Smooth muscle cell (in vitro differentiated cells): ENCODE results near the gene HOMEZ. TPM values are rescaled to one million over a fixed set of nuclear protein-coding genes. Genes with fewer than 3 reads are reported as not detected.
"Not testable (repeated sequence)": the region's sequence is repeated elsewhere in the genome, so short reads cannot be mapped to it uniquely, and the experiment has no call there.

Experiments used
- DNase-seq: peaks from one replicate; lab custom pipeline; 2025; ENCODE audit not compliant: unreplicated experiment; lab: John Stamatoyannopoulos, UW
- H2AFZ ChIP-seq: fragments of 200-600 bp; sonication (generic); 2 replicates; pipeline ENCODE4 v1.6.0; 2016; ENCODE audit warnings: antibody characterized with exemption, low read depth, mild to moderate bottlenecking
- H3F3A ChIP-seq: fragments of 200-600 bp; sonication (generic); 2 replicates; pipeline ENCODE4 v1.6.0; 2017; ENCODE audit warnings: antibody characterized with exemption, low read depth
- H3K27ac ChIP-seq: fragments of 200-600 bp; sonication (generic); 2 replicates; pipeline ENCODE4 v1.5.1; 2016; ENCODE audit warnings: low read depth, mild to moderate bottlenecking
- H3K27me3 ChIP-seq: fragments of 200-600 bp; sonication (generic); 2 replicates; pipeline ENCODE4 v1.6.1; 2016; ENCODE audit warnings: low read depth, mild to moderate bottlenecking
- H3K36me3 ChIP-seq: fragments of 200-600 bp; sonication (generic); 2 replicates; pipeline ENCODE4 v1.5.1; 2016; ENCODE audit warnings: low read depth
- H3K4me1 ChIP-seq: fragments of 200-600 bp; sonication (generic); 2 replicates; pipeline ENCODE4 v1.5.1; 2016; ENCODE audit warnings: low read depth
- H3K4me2 ChIP-seq: fragments of 200-600 bp; sonication (generic); 2 replicates; pipeline ENCODE4 v1.6.0; 2016; ENCODE audit warnings: mild to moderate bottlenecking
- H3K4me3 ChIP-seq: fragments of 200-600 bp; sonication (generic); 2 replicates; pipeline ENCODE4 v1.5.1; 2016; ENCODE audit warnings: mild to moderate bottlenecking
- H3K79me2 ChIP-seq: fragments of 200-600 bp; sonication (generic); 2 replicates; pipeline ENCODE4 v1.6.0; 2016; ENCODE audit warnings: low read depth, mild to moderate bottlenecking
- H3K9ac ChIP-seq: fragments of 200-600 bp; sonication (generic); 2 replicates; pipeline ENCODE4 v1.6.0; 2016; ENCODE audit warnings: low read depth
- H3K9me3 ChIP-seq: fragments of 200-600 bp; sonication (generic); replicated peaks from 2 replicates; pipeline ENCODE4 v1.5.1; 2016; ENCODE audit warnings: low read depth
- H4K20me1 ChIP-seq: fragments of 200-600 bp; sonication (generic); 2 replicates; pipeline ENCODE4 v1.6.0; 2016; ENCODE audit warnings: low read depth
- CTCF ChIP-seq: fragments of 200-600 bp; sonication (generic); IDR thresholded peaks from 2 replicates; pipeline ENCODE4 v1.5.1; 2017; ENCODE audit warnings: borderline replicate concordance, mild to moderate bottlenecking, antibody characterized with exemption; ENCODE audit not compliant: insufficient read depth, poor library complexity, severe bottlenecking
- WGBS: methylation state at CpG from one replicate; pipeline ENCODE4 v1.1.7; 2016; ENCODE audit warnings: low lambda C conversion rate; 5-methylcytosine and 5-hydroxymethylcytosine counted together
- polyA plus RNA-seq: library from polyadenylated mRNA; unstranded; fragments of >200 nt; fragmentation: Nextera tagmentation; extraction: Ambion mirVana; gene quantifications from 2 replicates; pipeline ENCODE4 v1.2.1, GENCODE V29; 2016
- total RNA-seq: library from RNA; depleted of rRNA; stranded (reverse); fragments of >200 nt; gene quantifications from 2 replicates; pipeline ENCODE4 v1.2.3, GENCODE V29; 2014

HOMEZ gene
- total and polyA plus RNA-seq, 2 experiments from 2014 or later: 4.9 to 5.4 TPM

GRCh38 chr14:23269193-23269592, 16.7 kb downstream of the HOMEZ start:
- Histone ChIP-seq H3F3A (no peaks in the 10 kb centered on the region), H3K27me3 (peaks cover 3% of the 10 kb centered on the region), H3K4me1 (no peaks in the 10 kb centered on the region), H4K20me1 (no peaks in the 10 kb centered on the region), H3K4me2 (no peak overlapping the region), H3K36me3 (no peaks in the 10 kb centered on the region), H3K9me3 (no peaks in the 10 kb centered on the region), H3K4me3 (no peak overlapping the region), H3K79me2 (no peaks in the 10 kb centered on the region), H3K9ac (no peak overlapping the region), H3K27ac (no peak overlapping the region), H2AFZ (no peak overlapping the region)
- no peak for TF ChIP-seq CTCF
- DNase-seq: no peak
- WGBS: 89% methylated on average over 7 of the region's 7 CpGs

GRCh38 chr14:23260849-23261248, 25.1 kb downstream of the HOMEZ start:
- Histone ChIP-seq H3K4me3 (peak overlapping the region; percentile 19), H3K27me3 (peaks cover 37% of the 10 kb centered on the region)
- H3K4me2 ChIP-seq, H3F3A ChIP-seq, H3K4me1 ChIP-seq, H3K36me3 ChIP-seq, H3K9ac ChIP-seq, H3K9me3 ChIP-seq, H3K79me2 ChIP-seq, H2AFZ ChIP-seq, H4K20me1 ChIP-seq, DNase-seq, H3K27ac ChIP-seq: not testable (repeated sequence)
- WGBS: 82% methylated on average over 8 of the region's 8 CpGs

GRCh38 chr14:23259426-23259825, 26.5 kb downstream of the HOMEZ start:
- Histone ChIP-seq H3K4me1 (no peaks in the 10 kb centered on the region), H3K4me2 (no peak overlapping the region), H3K9me3 (no peaks in the 10 kb centered on the region), H3K9ac (no peak overlapping the region), H3K4me3 (no peak overlapping the region), H3K36me3 (no peaks in the 10 kb centered on the region), H3K27me3 (peaks cover 42% of the 10 kb centered on the region), H3K79me2 (no peaks in the 10 kb centered on the region), H3F3A (no peaks in the 10 kb centered on the region), H3K27ac (no peak overlapping the region), H2AFZ (no peak overlapping the region), H4K20me1 (no peaks in the 10 kb centered on the region)
- TF ChIP-seq CTCF: no peak
- no peak for DNase-seq

GRCh38 chr14:23258256-23258655, 27.7 kb downstream of the HOMEZ start:
- H4K20me1 ChIP-seq: no peaks in the 10 kb centered on the region
- H3K36me3 ChIP-seq: no peaks in the 10 kb centered on the region
- no peak overlapping the region for H3K4me3 ChIP-seq
- DNase-seq: no peak
- H3K27ac ChIP-seq: no peak overlapping the region
- H3K27me3 ChIP-seq: peaks cover 34% of the 10 kb centered on the region
- H3K4me1 ChIP-seq: no peaks in the 10 kb centered on the region
- no peaks in the 10 kb centered on the region for H3K9me3 ChIP-seq
- TF ChIP-seq CTCF: no peak
- no peak overlapping the region for H3K9ac ChIP-seq
- no peaks in the 10 kb centered on the region for H3K79me2 ChIP-seq
- H3F3A ChIP-seq: no peaks in the 10 kb centered on the region
- 96% methylated on average over 5 of the region's 5 CpGs for WGBS
- H3K4me2 ChIP-seq: no peak overlapping the region
- no peak overlapping the region for H2AFZ ChIP-seq
